DOHH2 (cell line): ENCODE data around the gene GRAMD2A.

Source experiments
- CTCF ChIP-seq: fragments of 200-600 bp; sonication (generic); IDR thresholded peaks from one replicate; pipeline ENCODE4 v1.5.1; 2014; ENCODE audit warnings: antibody characterized with exemption, mild to moderate bottlenecking, low read depth, low read length; ENCODE audit not compliant: poor library complexity, severe bottlenecking
- EZH2phosphoT487 ChIP-seq: fragments of 200-600 bp; sonication (generic); IDR thresholded peaks from 2 replicates; pipeline ENCODE4 v1.6.1; 2017; ENCODE audit warnings: borderline replicate concordance, mild to moderate bottlenecking, antibody characterized with exemption, low read length, moderate library complexity, mixed read lengths

DNA sequence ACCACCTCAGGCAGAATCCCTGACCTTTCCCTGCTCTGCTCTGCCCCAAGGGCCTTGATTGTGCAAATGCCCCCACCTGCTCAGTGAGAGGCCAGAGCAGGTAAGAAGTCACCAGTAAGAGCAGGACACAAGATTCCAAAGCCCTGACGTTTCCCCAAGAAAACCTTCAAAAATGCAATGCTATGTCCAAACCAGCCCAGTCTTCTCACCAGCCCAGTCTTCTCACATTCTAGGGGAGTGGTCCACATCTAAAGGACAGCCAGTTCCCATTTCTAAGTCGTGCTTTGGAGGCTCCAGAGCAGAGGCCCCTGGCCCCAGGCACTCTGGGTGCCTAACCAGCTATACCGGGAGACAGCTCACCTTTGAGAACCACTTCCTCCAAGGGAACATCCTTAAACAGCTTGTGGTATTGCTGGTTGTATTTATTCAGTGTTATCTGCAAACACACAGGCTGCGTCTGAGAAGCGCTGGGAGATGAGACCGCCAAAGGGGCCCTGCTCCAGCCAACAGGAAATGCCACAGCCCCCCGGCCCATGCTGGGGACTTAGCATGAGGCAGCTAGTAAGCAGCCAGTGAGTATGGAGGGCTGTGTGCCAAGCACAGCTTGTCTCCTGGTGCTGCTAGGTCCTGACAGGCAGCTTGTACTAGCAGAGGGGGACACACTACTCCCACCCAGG, 29.3 kb downstream of the GRAMD2A start:
- TF ChIP-seq CTCF, result no peak
- no peak for TF ChIP-seq EZH2phosphoT487
